NCI-H82 (cell line): ENCODE results near the gene HOXA3.
A peak's percentile ranks its signal among the peaks of the same experiment; 100 is the strongest.

Source experiments
- DNase-seq: peaks from one replicate; lab custom pipeline; 2025; lab: John Stamatoyannopoulos, UW

The HOXA3 gene

DNA sequence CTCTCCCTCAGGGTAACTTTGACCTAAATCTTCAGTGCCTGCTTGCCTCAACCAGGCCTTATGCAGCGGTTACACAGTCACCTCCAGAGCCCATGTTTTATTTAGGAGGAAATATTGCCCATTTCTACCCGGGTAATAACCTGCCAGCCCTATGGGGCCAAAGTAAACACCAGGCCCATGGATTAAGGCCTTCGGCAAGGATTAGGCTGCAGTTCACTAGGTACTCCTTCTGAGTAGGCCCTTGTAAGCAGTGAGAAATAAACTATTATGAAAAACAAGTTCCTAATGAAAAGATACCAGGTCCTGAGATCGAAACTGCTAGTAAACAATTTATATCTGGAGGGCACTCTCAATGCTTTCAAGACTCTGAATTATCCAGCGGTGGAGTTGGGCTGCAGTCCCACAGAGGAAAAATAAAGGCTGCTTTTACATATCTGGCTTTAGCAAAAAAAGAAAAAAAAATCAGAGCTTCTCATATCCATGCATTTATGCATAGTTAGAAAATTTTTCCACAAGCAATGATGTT, 25.5 kb upstream of the HOXA3 start:
- DNase-seq, result peak; percentile 66

DNA sequence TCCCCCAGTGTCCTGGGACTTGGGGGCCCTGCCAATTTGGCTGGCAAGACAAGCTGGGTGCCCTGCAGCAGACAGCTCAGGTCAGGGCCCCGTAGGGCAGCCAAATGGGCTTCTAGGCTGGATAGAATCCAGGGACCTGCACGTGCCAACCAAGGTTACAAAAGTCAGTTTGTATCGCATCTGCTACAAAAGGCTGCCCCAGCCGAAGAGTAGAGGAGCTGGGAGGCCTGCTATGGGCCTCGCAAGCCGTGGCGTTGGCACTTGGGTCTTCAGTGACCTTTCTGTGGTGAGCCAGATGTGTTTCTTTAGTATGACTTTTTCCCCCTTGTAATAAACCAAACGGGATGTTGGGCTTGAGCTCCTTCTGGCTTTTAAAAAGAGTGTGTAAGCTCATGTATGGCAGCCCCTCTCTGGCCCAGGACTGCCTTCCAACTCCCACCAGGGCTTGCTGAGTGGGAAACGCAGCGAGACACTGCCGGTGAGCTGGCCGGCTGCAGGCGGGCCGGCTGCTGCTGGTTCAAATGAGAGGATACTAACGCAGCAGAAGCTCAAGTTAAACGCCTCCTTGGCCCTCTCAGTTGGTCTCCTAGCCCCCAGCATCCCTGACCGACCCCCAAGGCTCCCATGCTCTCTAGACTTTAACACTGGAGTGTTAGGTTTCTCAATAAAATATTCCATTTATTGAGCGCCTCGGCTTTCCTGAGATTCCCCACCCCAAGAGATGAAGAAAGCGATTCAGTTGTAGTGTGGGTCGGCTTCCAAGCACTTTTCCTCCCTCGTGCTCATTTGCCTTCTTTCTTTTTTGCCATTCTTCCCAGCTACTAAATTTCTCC, 24.8 kb upstream of the HOXA3 start:
- DNase-seq, result no peak

DNA sequence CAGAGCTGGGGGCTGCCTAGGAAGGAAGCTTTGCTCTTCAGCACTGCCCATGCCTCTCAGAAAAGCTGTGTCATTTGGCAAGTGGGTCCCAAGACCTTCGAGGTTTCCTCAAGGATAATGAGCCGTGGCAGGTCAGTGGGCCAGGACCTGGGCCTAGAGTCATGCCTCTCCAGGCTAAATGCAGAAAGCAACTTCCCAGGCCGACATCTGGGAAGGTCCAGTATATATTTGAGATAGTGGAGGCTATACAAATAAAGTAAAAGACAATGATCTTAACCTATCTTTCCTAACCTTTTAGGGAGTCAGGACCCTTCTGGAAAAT, 24.1 kb upstream of the HOXA3 start:
- no peak for DNase-seq

DNA sequence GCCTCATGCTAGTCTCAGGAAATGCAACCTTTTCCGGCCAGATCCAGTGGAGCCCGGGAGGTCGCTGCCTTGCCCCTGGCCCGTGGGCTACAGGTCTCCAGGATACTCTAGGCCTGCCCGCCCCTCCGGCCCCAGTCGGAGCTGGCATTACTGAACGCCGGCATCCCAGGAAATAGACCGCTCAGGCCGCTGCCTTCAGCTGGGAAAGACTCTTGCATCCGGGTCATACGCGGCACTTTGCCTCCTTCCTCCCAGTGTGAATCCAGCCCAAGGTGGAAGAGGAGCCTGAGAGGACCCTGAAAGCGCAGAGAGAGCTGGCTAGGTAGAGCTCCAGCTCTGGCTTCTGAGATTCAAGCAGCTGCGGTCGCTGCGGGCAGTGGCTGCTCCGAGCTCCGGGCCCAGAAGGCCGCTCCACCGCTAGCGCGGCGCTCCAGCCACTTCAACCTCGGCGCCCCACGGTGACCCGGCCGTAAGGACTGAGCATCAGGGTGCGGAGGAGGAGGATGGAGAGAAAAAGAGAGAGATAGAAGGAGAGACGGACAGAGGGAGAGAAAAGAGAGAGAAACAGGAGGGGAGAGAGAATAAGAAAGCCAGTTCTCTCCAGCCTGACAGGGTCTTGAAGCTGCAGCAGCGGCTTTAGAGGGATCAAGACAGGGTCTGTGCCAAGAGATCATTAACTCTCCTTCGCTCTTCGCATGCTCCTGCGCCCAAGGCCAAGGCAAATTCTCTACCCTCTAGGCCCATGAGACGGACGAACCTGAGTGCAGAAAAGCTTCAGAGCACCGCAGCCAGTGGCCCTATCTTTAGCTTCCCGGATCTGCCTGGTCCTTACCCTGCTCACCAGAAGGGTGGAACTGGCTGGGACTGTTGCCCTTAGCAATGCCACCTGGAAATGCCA, 23.5 kb upstream of the HOXA3 start:
- DNase-seq, result no peak

DNA sequence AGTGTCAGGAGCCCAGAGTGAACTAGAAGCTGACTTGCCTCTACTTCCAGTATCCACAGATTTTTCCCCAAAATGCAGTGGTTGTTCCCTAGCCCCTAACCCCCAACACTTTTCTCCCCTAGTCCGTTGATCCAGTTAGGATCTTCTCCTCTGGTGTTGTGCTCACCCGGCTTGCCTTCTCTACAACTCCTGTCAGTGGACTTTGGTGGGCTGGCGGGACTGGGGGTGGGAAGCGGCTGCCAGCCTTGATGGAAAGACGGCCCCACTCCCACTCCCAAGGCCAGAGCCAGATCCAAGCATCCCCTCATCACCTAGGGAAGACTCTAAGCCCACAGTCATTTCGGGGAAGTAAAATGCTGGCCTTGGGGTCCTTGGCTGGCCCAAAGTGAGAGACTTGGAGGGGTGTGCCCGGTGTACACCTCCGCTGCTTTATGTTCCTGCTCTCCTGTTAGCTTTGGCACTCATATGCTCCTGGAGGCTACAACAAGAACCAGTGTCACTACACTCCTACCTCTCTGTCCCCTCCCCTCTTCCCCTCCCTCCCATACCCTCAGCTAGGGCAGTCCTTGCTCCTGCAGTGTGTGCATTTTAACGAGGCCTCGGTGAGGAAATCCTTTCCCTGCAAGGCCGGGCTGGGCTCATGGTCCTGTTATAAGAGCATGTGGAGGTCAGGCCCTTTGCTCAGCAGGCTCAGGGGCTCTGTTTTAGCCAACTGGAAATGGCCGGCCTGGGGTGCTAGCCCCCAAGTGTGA, 22.7 kb upstream of the HOXA3 start:
- DNase-seq, result no peak

DNA sequence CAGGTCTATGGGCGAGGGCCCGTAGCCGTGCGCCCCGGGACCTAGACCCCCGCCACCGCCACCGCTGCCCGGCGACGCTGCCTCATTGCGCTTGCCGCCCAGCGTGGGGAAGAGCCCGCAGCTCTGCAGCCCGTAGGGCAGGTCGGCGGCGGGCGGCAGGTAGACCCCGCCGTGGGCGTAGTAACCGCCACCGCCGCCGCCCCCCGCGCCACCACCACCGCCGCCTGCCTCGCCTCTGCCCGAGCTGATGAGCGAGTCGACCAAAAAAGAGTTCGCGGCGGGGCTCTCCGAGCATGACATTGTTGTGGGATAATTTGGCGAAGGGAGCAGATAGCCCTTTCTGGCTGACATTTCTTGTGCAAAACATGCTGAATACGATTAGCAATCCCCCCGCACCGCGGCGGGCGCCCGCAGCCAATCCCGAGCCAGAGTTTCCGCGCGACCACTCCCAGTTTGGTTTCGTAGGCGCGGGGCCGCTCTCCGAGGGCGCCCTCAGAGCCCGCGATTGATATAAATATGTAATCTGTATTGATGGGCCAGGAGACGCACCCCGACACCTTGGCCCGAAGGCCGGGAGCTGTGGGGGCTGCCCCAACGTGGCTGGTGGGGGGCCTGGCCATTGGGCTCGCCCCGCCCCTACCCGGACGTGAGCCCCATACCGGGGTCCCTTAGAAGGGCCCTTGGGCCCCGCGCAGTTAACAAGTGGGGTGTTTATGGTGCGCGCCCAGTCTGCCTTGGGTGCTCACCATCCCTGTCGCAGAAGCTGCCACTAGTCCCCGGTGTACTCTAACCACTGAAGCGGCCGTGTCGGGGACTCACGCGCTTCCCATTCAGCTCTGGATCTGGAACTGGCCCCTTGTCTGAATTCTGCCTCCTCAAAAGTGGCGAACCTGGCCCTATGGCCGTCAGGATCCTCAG, 21.8 kb upstream of the HOXA3 start, which contains the start of gene HOXA10:
Gene HOXA10 (minus strand): TSS at position 365 of the 918 bp plus-strand sequence. CDS start 14 bp downstream, at position 351.
- DNase-seq, result peak; percentile 47

DNA sequence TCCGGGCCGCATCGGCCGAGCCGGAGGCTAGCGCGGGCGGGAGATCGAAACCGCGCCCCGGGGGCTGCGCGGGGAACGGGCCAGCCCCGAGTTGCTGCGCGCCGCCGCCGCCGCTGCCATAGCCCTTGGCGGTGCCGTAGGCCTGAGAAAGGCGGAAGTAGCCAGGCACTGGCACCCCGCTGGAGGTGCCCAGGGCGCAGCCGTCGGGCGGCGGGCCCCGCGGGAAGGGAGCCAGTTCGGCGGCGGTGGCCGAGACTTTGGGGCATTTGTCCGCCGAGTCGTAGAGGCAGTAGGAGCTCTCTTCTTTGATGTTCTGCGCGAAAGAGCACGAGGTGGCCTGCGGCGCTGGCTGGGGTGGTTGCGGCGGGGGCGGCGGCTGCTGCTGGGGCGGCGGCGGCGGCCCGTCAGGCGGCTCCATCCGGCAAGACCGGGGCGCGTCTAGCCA, 21.1 kb upstream of the HOXA3 start:
- no peak for DNase-seq

DNA sequence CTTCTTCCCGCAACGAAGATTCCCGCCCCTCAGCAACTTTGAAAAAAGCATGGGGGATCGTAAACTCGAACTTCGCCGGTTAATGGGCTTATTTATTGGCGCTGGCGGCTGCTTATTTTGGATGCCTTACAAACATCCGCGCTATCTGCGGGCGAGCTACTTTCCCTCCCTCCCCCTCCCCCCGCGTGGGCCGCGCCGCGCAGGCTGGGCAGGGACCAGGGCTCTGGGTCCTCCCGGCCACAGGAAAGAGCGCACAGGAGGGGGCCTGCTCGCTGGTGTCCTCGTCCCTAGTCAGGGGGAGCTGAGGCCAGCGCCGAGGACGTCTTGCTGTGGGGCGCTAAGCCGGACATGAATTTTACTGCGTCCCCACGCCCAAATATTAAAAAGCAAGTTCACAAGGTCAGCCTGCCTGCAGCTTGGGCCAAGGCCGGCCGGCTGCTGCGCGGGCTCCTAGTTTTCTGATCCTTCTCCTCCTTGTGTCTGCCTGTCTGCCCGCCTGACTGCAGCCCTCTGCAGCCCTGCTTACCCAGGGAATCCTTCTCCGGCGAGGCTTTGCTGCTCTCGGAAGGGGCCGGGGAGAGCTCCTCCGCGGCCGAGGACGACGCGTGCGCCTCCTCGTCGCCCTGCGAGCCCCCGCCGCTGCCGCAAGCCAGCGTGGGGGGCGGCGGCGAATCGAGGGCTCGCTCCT, 20.6 kb upstream of the HOXA3 start:
- peak; percentile 56 for DNase-seq

DNA sequence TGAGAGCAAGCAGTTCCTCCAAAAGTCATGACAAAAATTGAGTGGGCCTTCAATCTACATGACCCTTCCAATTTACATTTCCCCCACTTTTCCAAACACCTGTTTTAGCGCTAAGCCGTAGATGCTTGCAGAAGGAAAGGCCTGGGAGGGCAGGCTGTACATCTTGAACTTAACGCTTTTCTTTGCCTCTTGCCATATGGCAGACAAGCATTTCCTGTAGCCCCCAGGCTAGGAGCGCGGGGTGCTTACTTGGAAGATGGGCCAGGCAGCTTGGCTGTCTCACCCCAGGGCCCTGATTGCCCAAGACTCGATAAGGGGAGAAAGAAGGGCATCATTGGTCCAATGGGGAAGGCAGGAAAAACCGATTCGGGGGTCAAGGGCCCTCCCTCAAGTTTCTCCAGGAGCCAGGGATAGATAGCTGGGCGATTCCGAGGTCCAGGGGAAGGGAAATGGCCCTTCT, 20.0 kb upstream of the HOXA3 start:
- peak; percentile 29 for DNase-seq

DNA sequence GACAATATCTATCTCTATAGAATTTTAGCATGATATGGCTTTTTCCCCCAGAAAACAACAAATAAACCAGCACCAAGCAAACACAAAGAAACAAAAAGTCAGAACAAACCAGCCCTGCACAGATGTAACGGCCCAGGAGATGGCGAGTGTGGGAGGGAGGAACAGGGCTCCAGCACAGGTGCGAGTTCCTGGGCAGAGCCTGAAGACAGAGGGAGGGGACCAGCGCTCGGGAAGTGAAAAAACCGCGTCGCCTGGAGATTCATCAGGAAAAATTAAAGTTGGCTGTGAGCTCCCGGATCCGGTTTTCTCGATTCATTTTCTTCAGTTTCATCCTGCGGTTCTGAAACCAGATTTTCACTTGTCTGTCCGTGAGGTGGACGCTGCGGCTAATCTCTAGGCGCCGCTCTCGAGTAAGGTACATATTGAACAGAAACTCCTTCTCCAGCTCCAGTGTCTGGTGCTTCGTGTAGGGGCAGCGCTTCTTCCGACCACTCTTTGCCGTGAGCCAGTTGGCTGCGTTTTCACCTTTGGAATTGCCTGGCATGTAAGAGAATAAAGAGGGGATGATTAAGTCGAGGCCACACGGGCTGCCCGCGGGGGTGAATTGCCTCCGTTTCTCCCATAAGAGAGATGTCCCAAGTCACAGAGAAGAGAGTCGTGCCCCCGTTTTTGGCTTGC, 19.4 kb upstream of the HOXA3 start:
- DNase-seq, result peak; percentile 60

DNA sequence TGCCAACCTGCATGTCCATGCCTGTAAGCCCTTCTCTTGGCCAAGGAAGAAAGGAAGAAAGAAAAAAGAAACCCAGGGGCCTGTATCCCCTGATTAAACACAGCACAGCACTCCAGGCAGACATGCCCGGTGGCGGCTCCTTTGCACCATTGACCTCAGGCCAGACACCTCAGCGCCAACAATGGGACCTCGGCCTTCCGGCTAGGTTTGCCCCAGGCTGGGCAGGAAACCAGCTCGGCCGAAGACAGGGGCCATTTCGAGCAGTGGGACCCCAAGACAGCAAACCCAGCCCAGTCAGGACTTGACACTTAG, 18.9 kb upstream of the HOXA3 start:
- DNase-seq, result no peak

DNA sequence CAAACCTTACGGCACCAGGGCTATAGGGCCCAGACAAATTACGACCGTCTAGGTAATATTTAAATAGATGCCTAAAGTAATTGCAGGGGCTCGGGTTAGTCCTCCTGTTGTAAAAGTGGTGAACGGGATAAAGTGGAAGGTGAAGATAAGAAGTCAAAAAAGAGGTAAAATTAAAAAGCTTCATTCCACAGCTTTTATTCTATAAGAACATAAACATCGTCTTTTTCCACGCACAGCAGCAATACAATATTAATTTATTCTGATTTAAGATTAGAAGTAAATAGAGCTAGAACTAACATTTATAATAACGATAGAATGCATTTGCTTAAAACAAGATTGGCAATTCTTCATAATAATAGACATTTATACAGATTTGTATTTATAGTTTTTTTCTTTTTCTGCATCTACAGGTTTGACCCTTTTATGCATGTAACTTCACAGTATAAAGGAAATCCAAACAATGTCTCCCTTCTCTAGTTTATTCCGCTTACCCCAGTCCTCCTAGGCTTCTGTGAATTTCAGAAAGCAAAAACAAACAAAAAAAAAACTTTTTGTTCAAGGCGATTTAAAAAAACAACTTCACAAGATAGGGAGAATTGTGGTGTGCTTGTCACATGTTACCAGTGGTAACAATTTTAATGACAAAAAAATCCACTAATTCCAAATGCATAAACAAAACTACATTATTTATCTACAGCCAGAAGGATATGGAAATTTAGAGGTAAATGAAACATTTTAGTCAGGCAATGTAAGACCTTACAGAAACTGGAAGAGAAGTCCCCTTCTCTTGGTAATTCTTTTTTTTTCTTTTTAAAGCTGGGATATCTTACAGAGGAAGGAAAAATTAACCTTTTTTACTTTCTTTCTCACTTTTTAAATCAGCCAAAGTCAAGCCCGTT, 18.3 kb upstream of the HOXA3 start:
- no peak for DNase-seq

DNA sequence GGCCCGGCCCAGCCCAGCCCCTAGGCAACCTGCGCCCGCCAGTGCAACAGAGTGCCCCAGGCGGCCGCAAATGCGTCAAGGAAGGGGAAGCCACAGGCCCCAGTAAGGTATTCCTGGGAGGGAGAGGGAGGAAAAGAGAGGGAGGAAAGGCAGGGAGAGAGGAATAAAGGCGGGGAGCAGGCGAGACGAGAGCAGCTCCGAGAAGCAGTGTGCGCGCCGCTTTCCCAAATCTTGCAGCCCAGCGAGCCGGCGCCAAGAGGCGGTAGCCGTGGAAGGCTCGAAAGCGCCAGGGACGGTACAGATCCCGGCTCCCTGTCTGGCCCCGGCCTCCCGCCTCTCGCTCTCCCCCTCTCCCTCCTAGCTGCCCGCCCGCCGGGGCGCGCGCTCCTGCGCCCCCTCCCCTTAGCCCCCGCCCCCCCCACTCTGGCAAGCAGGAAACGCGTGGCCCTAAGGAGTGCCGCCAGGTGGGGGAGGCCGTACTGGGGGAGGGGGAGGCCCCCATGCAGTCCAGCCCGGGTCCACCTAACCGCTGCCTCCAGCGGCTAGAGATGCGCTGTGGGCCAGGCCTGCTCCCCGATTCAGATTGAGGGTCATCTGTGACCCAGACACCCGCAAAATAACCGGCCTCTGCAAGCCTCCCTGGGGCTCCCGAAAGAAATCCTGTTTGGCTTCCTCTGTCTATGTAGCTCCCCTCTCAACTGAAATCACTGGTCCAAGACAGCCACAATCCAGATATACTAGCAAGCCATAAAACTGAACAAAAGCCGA, 17.5 kb upstream of the HOXA3 start:
- DNase-seq, result no peak

DNA sequence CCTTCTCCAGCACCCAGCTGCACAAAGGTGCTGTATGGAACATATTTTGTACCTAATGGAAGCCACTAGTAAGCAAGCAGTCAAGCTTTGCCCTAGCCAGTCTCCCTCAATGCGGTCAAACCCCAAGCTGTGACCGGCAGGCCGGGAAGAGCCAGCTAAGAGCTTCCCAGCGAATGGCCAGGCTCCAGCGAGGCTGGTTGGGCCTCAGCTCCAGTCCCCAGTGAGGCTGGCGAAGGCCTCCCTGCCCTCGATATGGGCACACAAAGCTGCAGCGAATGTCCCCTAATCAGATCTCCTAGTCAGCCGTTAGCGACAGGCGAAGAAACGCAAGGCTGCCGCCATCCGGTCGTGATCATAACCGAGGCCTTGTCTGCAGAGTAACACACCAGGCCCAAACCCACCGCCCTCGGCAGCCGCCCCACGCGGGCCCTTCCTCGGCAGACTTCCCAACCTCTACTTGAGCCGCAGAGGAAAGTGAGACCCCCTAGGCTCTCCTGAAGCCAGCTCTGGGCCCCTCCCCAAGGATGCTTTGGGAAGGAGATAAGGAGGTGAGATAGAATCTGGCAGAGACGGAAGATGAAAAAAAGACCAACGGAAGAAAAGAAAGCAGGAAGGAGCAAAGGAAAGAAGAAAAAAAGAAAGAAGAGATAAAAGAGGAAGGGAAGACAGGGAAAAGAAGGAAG, 16.0 kb upstream of the HOXA3 start:
- peak; percentile 43 for DNase-seq

DNA sequence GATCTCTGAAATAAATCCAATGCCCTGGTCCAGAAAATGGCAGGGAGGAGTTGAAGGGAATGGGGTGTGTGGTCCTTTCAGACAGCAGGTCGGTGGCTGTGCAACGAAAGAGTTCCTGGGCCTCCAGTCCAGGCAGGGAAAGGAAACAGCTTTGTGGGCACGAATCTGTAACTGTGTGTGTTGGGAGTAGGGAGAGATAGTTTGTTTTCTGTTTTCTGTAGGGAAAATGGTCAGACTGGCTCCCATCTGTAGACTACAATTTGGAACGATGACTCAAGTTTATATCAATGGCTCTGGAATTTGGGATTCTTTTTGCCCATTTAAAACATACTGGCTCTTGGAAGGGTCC, 15.5 kb upstream of the HOXA3 start:
- DNase-seq, result no peak

DNA sequence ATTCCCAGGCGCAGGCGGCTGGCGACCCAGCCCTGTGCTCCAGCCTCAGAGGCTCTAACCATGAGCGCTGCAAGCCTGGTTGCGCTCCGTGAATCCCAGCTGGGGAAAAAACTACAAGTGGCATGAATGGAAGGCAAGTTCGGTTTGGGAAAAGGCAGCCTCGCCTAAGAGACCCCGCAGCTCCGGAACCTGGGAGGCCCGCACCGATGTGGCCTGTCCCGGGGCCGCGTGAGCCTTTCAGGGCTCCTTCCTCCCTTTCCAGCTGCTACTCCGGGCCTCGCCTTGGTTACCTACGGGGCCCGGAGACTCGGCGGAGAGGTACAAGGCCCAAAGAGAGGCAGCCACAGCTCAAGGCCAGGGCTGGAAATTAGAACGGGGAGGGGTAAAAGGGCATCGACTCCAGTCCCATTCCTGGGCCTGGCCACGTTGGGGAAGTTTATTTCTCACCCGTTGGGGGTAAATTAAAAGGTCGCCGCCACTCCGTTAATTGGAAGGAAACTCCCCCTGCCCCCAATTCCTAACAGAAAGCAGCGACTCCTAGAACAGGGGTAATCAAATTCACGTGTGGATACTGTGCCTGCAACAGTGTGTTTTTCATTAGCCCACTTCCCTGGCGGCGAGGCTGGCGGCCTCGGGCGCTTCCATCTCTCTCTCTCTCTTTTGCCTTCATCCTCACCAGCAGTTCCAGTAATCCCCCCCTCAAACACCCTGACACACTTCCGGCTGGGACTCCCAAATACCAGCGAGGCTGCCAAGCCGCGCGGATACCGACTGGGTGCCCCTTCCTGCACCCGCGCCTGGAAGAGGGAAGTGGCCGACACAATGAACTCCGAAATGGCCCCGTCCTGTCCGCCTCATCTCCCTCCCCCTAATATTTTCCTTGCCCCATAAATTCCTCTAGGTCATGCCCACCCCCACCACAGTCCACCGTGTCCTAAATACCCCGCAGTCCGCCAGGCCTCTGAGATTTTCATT, 14.4 kb upstream of the HOXA3 start:
- DNase-seq, result no peak
